OCI-LY1 (cell line): ENCODE data around the gene PRSS1.
"Not testable (repeated sequence)": the region's sequence is repeated elsewhere in the genome, so short reads cannot be mapped to it uniquely, and the experiment has no call there.

Source experiments
- H2AFZ ChIP-seq: fragments of 200-600 bp; sonication (generic), shearing (Covaris generic); 2 replicates; pipeline ENCODE4 v1.6.0; 2014; ENCODE audit warnings: antibody characterized with exemption, mild to moderate bottlenecking, low read length
- H3F3A ChIP-seq: fragments of 200-600 bp; sonication (generic), shearing (Covaris generic); 2 replicates; pipeline ENCODE4 v1.6.0; 2014; ENCODE audit warnings: mild to moderate bottlenecking, antibody characterized with exemption, low read length, moderate library complexity; ENCODE audit not compliant: insufficient read depth
- H3K27ac ChIP-seq: fragments of 200-600 bp; sonication (generic); 2 replicates; pipeline ENCODE4 v1.5.1; 2014; ENCODE audit warnings: low read length, mixed run types, mild to moderate bottlenecking, low read depth; ENCODE audit not compliant: poor library complexity, severe bottlenecking
- H3K27me3 ChIP-seq: fragments of 200-600 bp; sonication (generic); 2 replicates; pipeline ENCODE4 v1.6.0; 2014; ENCODE audit warnings: antibody characterized with exemption, mild to moderate bottlenecking, low read length, moderate library complexity; ENCODE audit not compliant: insufficient read depth
- H3K36me3 ChIP-seq: fragments of 200-600 bp; sonication (generic); 2 replicates; pipeline ENCODE4 v1.6.1; 2014; ENCODE audit warnings: mild to moderate bottlenecking, antibody characterized with exemption, low read length, moderate library complexity, mixed read lengths; ENCODE audit not compliant: insufficient read depth
- H3K4me1 ChIP-seq: fragments of 200-600 bp; sonication (generic); 2 replicates; pipeline ENCODE4 v1.5.1; 2014; ENCODE audit warnings: mild to moderate bottlenecking, low read length, moderate library complexity; ENCODE audit not compliant: insufficient read depth, severe bottlenecking
- H3K4me2 ChIP-seq: fragments of 200-600 bp; sonication (generic), shearing (Covaris generic); 2 replicates; pipeline ENCODE4 v1.6.1; 2014; ENCODE audit warnings: low read length
- H3K4me3 ChIP-seq: fragments of 200-600 bp; sonication (generic); 2 replicates; pipeline ENCODE4 v1.5.1; 2014; ENCODE audit warnings: low read length, low read depth, mild to moderate bottlenecking, mixed read lengths; ENCODE audit not compliant: poor library complexity, severe bottlenecking
- H3K79me2 ChIP-seq: fragments of 200-600 bp; shearing (Covaris generic); 2 replicates; pipeline ENCODE4 v1.6.1; 2016; ENCODE audit warnings: mixed run types, low read length, mixed read lengths; ENCODE audit not compliant: insufficient read depth
- H3K9ac ChIP-seq: fragments of 200-600 bp; sonication (generic), shearing (Covaris generic); 2 replicates; pipeline ENCODE4 v1.6.1; 2014; ENCODE audit warnings: mild to moderate bottlenecking, low read length, mixed read lengths
- H3K9me2 ChIP-seq: fragments of 200-600 bp; sonication (generic), shearing (Covaris generic); 2 replicates; pipeline ENCODE4 v1.6.1; 2014; ENCODE audit warnings: low read depth, mild to moderate bottlenecking, low read length, mixed read lengths
- H3K9me3 ChIP-seq: fragments of 200-600 bp; shearing (Covaris generic); 2 replicates; pipeline ENCODE4 v1.6.1; 2014; ENCODE audit warnings: low read length, mixed read lengths
- H4K20me1 ChIP-seq: fragments of 200-600 bp; sonication (generic), shearing (Covaris generic); 2 replicates; pipeline ENCODE4 v1.6.0; 2016; ENCODE audit warnings: mild to moderate bottlenecking, low read length; ENCODE audit not compliant: insufficient read depth
- EZH2 ChIP-seq: fragments of 200-600 bp; sonication (generic), shearing (Covaris generic); IDR thresholded peaks from 2 replicates; pipeline ENCODE4 v1.8.0; 2017; ENCODE audit warnings: borderline replicate concordance, mixed run types, mild to moderate bottlenecking, antibody characterized with exemption, low read length, moderate library complexity, mixed read lengths
- TF ChIP-seq, protein P1 (sequence below): fragments of 200-600 bp; sonication (generic), shearing (Covaris generic); IDR thresholded peaks from 2 replicates; pipeline ENCODE4 v1.5.1; 2017; ENCODE audit warnings: mild to moderate bottlenecking, antibody characterized with exemption, low read length, moderate library complexity, mixed read lengths

The PRSS1 gene

DNA sequence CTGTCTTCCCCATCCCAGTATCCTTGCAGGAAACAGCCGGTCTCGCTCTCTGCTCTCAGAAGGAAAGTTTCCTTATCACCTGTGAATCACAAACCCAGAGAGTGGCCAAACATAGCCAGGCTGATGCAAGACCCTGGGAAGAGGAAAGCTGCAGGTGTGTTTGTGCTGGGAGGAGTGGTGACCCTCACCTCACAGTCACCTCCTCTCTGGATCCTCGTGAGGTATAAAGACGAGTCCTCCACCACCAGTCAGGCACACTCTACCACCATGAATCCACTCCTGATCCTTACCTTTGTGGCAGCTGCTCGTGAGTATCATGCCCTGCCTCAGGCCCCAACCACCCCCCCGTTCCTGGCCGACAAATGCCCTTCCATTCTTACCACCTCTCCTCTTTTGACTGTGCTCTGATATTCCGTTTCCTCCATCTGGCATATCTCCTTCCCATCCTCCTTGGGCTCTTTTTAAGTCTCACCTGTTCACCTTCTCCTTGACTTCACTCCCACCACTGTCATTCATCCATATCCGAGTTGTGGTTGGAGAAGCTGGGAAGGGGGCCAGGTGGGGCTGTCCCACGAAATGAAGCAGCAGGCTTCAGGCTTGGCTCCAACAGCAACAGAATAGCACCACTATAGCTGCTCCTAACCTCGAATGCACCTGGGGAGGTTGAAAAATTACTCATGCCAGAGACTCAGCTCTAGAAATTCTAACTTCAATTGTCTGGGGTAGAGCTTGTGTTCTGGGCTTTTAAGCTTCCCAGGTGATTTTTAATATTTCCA, at the start of gene PRSS1:
Gene PRSS1 (plus strand): TSS at position 255 of the 776 bp plus-strand sequence. CDS start 13 bp downstream, at position 268.
- no peaks in the 10 kb centered on the region for H3K9me3 ChIP-seq
- H3F3A ChIP-seq = no peaks in the 10 kb centered on the region
- H3K27me3 ChIP-seq = 0 out of 2 replicates have a peak, but pooled peaks cover 8% of the 10 kb centered on the region
- H3K79me2 ChIP-seq = no peaks in the 10 kb centered on the region
- H3K9me2 ChIP-seq = no peaks in the 10 kb centered on the region
- no peaks in the 10 kb centered on the region for H3K36me3 ChIP-seq
- no peak for TF ChIP-seq EZH2
- TF ChIP-seq, protein P1, sequence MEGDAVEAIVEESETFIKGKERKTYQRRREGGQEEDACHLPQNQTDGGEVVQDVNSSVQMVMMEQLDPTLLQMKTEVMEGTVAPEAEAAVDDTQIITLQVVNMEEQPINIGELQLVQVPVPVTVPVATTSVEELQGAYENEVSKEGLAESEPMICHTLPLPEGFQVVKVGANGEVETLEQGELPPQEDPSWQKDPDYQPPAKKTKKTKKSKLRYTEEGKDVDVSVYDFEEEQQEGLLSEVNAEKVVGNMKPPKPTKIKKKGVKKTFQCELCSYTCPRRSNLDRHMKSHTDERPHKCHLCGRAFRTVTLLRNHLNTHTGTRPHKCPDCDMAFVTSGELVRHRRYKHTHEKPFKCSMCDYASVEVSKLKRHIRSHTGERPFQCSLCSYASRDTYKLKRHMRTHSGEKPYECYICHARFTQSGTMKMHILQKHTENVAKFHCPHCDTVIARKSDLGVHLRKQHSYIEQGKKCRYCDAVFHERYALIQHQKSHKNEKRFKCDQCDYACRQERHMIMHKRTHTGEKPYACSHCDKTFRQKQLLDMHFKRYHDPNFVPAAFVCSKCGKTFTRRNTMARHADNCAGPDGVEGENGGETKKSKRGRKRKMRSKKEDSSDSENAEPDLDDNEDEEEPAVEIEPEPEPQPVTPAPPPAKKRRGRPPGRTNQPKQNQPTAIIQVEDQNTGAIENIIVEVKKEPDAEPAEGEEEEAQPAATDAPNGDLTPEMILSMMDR = no peak
- H3K27ac ChIP-seq = no peak within 1 kb of the TSS
- H2AFZ ChIP-seq = no peak within 1 kb of the TSS
- H3K4me2 ChIP-seq = no peak within 1 kb of the TSS
- no peaks in the 10 kb centered on the region for H4K20me1 ChIP-seq
- no peak within 1 kb of the TSS for H3K9ac ChIP-seq
- H3K4me1 ChIP-seq = no peaks in the 10 kb centered on the region
- H3K4me3 ChIP-seq = no peak within 1 kb of the TSS

DNA sequence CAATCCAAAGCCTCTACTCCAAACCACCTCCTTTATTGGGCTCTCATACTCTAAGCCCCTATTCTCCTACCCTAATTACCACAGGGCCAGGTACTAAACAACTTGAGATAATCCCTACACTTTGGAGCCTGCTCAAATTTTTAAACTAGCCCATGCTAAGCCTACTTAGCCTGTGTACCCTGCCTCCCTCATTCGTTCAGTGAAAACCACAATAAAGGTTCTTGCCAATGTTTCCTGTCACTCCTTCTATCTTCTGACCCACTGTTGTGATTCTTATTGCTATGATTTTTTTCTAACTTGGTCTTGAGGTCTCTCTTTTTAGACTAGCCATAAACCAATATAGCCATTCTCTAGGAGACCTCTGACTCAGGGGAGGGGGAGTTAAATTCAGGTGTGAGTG, 48.3 kb upstream of the PRSS1 start:
- not testable (repeated sequence) for H3F3A ChIP-seq, H3K9ac ChIP-seq, H3K27ac ChIP-seq, H3K27me3 ChIP-seq, H4K20me1 ChIP-seq, H3K4me1 ChIP-seq, H3K9me2 ChIP-seq, H3K36me3 ChIP-seq, H3K4me3 ChIP-seq, H2AFZ ChIP-seq, H3K9me3 ChIP-seq, H3K4me2 ChIP-seq, H3K79me2 ChIP-seq

DNA sequence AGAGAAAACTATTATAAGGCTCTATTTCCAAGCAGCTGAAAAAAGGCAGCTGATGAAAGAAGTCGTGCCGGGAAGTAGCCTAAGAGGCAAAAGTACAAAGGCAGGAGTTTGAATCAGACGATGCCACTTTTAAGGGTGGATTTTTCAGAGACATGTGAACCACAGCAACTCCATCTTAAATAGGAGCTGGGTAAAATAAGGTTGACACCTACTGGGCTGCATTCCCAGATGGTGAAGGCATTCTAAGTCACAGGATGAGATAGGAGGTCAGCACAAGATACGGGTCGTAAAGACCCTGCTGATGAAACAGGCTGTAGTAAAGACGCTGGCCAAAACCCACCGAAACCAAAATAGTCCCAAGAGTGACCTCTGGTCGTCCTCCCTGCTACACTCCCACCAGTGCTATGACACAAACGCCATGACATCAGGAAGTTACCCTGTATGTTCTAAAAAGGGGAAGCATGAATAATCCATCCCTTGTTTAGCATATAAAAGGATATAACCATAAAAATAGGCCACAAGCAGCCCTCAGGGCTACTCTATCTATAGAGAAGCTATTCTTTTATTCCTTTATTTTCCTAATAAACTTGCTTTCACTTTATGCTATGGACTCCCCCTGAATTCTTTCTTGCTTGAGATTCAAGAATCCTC, 45.5 kb upstream of the PRSS1 start:
- no peaks in the 10 kb centered on the region for H3K9me2 ChIP-seq
- H2AFZ ChIP-seq = no peak overlapping the region
- no peak overlapping the region for H3K4me2 ChIP-seq
- H3K4me3 ChIP-seq = no peak overlapping the region
- H3K4me1 ChIP-seq = no peaks in the 10 kb centered on the region
- H3K9ac ChIP-seq = no peak overlapping the region
- peaks cover 3% of the 10 kb centered on the region; the same call in 1 of the 2 replicates for H3K27me3 ChIP-seq
- no peaks in the 10 kb centered on the region for H3K36me3 ChIP-seq
- TF ChIP-seq, protein P1 = no peak
- no peak for TF ChIP-seq EZH2
- no peaks in the 10 kb centered on the region for H3F3A ChIP-seq
- no peaks in the 10 kb centered on the region for H3K9me3 ChIP-seq
- no peaks in the 10 kb centered on the region for H4K20me1 ChIP-seq
- H3K27ac ChIP-seq = no peak overlapping the region
- no peaks in the 10 kb centered on the region for H3K79me2 ChIP-seq

DNA sequence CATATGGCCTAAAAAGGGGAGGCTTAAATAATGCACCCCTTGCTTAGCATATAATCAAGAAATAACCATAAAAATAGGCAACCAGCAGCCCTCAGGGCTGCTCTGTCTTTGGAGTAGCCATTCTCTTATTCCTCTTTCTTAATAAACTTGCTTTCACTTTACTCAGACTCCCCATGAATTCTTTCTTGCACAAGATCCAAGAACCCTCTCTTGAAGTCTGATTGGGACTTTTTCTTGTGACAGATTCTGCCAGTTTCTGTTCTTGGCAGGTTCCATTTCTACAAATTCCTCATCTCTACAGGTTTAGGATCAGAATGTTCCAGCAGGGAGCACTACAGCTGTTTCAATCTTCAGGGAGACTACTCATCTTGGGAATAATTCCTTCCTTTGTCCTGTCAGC, 40.5 kb upstream of the PRSS1 start:
- not testable (repeated sequence) for H3K79me2 ChIP-seq, H3K36me3 ChIP-seq, H2AFZ ChIP-seq

More for the DNA sequence above, 40.5 kb upstream of the PRSS1 start:
- not testable (repeated sequence) for H3K4me2 ChIP-seq, H3K27ac ChIP-seq, H3K4me3 ChIP-seq, H3K9me2 ChIP-seq, H3K9me3 ChIP-seq, H3K27me3 ChIP-seq, H4K20me1 ChIP-seq, H3F3A ChIP-seq, H3K9ac ChIP-seq, H3K4me1 ChIP-seq
